Mucosa of rectum (tissue), 2 donors: ENCODE results near the gene ZNF24.

ENCODE experiments used
- H3K27ac ChIP-seq, 2 donors: one replicate each; pipeline ENCODE4 v1.7.0; 2013; ENCODE audit warnings: inconsistent platforms in 2 of 2, low read depth in 2 of 2, low read length in 2 of 2
- H3K27me3 ChIP-seq, 2 donors: one replicate each; pipeline ENCODE4 v1.7.0; 2013; ENCODE audit warnings: low read length in 2 of 2; ENCODE audit not compliant: control insufficient read depth in 2 of 2, insufficient read depth in 2 of 2
- H3K36me3 ChIP-seq, 2 donors: one replicate each; pipeline ENCODE4 v1.7.0; 2013; ENCODE audit warnings: low read length in 2 of 2; ENCODE audit not compliant: control insufficient read depth in 2 of 2, insufficient read depth in 2 of 2
- H3K4me1 ChIP-seq, 2 donors: one replicate each; pipeline ENCODE4 v1.7.0; 2013; ENCODE audit warnings: low read length in 2 of 2, mild to moderate bottlenecking in 1 of 2; ENCODE audit not compliant: control insufficient read depth in 2 of 2, insufficient read depth in 2 of 2
- H3K4me3 ChIP-seq, 2 donors: one replicate each; pipeline ENCODE4 v1.7.0; 2013; ENCODE audit warnings: low read length in 2 of 2
- H3K9ac ChIP-seq, 2 donors: one replicate each; pipeline ENCODE4 v1.7.0; 2013; ENCODE audit warnings: low read length in 2 of 2, low read depth in 1 of 2, mild to moderate bottlenecking in 1 of 2
- H3K9me3 ChIP-seq, 2 donors: one replicate each; pipeline ENCODE4 v1.7.0; 2013; ENCODE audit warnings: low read length in 2 of 2; ENCODE audit not compliant: control insufficient read depth in 2 of 2
- donor health status: healthy.
- donor health status: Normal muscosa, but diverticular disease.

Gene ZNF24

GRCh38 chr18:35355140-35355618 is 11.0 kb upstream of the ZNF24 start:
- H3K9ac ChIP-seq: no peak overlapping the region
- H3K4me1 ChIP-seq: no peaks in the 10 kb centered on the region
- H3K27me3 ChIP-seq: no peaks in the 10 kb centered on the region
- H3K27ac ChIP-seq: no peak overlapping the region
- H3K9me3 ChIP-seq: peaks cover 0 to 8% of the 10 kb centered on the region in 2 donors
- H3K36me3 ChIP-seq: no peaks in the 10 kb centered on the region
- no peak overlapping the region for H3K4me3 ChIP-seq

GRCh38 chr18:35352778-35353177 is 8.6 kb upstream of the ZNF24 start:
- H3K27ac ChIP-seq: no peak overlapping the region
- peaks cover 0 to 8% of the 10 kb centered on the region in 2 donors for H3K9me3 ChIP-seq
- H3K4me1 ChIP-seq: no peaks in the 10 kb centered on the region

GRCh38 chr18:35352283-35352682 is 8.1 kb upstream of the ZNF24 start:
- H3K27ac ChIP-seq: no peak overlapping the region
- H3K4me3 ChIP-seq: no peak overlapping the region
- no peak overlapping the region for H3K9ac ChIP-seq
- no peaks in the 10 kb centered on the region for H3K27me3 ChIP-seq
- H3K36me3 ChIP-seq: no peaks in the 10 kb centered on the region
- H3K4me1 ChIP-seq: no peaks in the 10 kb centered on the region
- peaks cover 0 to 8% of the 10 kb centered on the region in 2 donors for H3K9me3 ChIP-seq

More at GRCh38 chr18:35352778-35353177, 8.6 kb upstream of the ZNF24 start:
- H3K36me3 ChIP-seq: no peaks in the 10 kb centered on the region
- H3K9ac ChIP-seq: no peak overlapping the region
- no peaks in the 10 kb centered on the region for H3K27me3 ChIP-seq
- no peak overlapping the region for H3K4me3 ChIP-seq

GRCh38 chr18:35348001-35348400 is 3.8 kb upstream of the ZNF24 start:
- no peak overlapping the region for H3K4me3 ChIP-seq
- peaks cover 0 to 8% of the 10 kb centered on the region in 2 donors for H3K9me3 ChIP-seq
- H3K27ac ChIP-seq: no peak overlapping the region
- no peaks in the 10 kb centered on the region for H3K27me3 ChIP-seq
- peaks cover 13% of the 10 kb centered on the region in 2 donors for H3K4me1 ChIP-seq
- H3K36me3 ChIP-seq: no peaks in the 10 kb centered on the region
- no peak overlapping the region for H3K9ac ChIP-seq

GRCh38 chr18:35345950-35346349 is 1.7 kb upstream of the ZNF24 start:
- no peak overlapping the region for H3K27ac ChIP-seq
- no peak overlapping the region for H3K9ac ChIP-seq
- peaks cover 0 to 6% of the 10 kb centered on the region in 2 donors for H3K36me3 ChIP-seq
- peaks cover 13% of the 10 kb centered on the region in 2 donors for H3K4me1 ChIP-seq
- no peaks in the 10 kb centered on the region for H3K9me3 ChIP-seq
- no peaks in the 10 kb centered on the region for H3K27me3 ChIP-seq
- H3K4me3 ChIP-seq: peak overlapping the region in 1 of 2 donors; percentile 1

- Histone ChIP-seq H3K36me3 (peaks cover under 1 to 9% of the 10 kb centered on the region in 2 donors), H3K27ac (peak overlapping the region in 1 of 2 donors; percentile 6), H3K4me3 (peak overlapping the region; percentile 1 to 92), H3K9me3 (no peaks in the 10 kb centered on the region), H3K27me3 (no peaks in the 10 kb centered on the region), H3K9ac (no peak overlapping the region), H3K4me1 (peaks cover 13% of the 10 kb centered on the region in 2 donors)
These were observed 1.3 kb upstream of the ZNF24 start for GRCh38 chr18:35345460-35345921.

GRCh38 chr18:35344736-35345459 is 678 bp upstream of the ZNF24 start:
- H3K9ac ChIP-seq: peak overlapping the region; percentile 69 to 95
- H3K9me3 ChIP-seq: no peaks in the 10 kb centered on the region
- peak overlapping the region; percentile 92 for H3K4me3 ChIP-seq
- H3K4me1 ChIP-seq: peaks cover 13% of the 10 kb centered on the region in 2 donors
- peaks cover 6 to 15% of the 10 kb centered on the region in 2 donors for H3K36me3 ChIP-seq
- no peaks in the 10 kb centered on the region for H3K27me3 ChIP-seq
- H3K27ac ChIP-seq: peak overlapping the region; percentile 91 to 98

- Histone ChIP-seq H3K27me3 (no peaks in the 10 kb centered on the region), H3K4me1 (peaks cover 13% of the 10 kb centered on the region in 2 donors), H3K4me3 (peak overlapping the region; percentile 92), H3K9me3 (no peaks in the 10 kb centered on the region), H3K27ac (peak overlapping the region; percentile 91 to 98), H3K36me3 (peaks cover 20 to 28% of the 10 kb centered on the region in 2 donors), H3K9ac (peak overlapping the region; percentile 5 to 95)
These were observed 708 bp downstream of the ZNF24 start for GRCh38 chr18:35343488-35343935.

GRCh38 chr18:35337286-35337685 is 6.9 kb downstream of the ZNF24 start:
- Histone ChIP-seq H3K4me3 (no peak overlapping the region), H3K36me3 (peaks cover 72 to 84% of the 10 kb centered on the region in 2 donors), H3K27me3 (no peaks in the 10 kb centered on the region), H3K4me1 (no peaks in the 10 kb centered on the region), H3K27ac (no peak overlapping the region), H3K9ac (no peak overlapping the region), H3K9me3 (no peaks in the 10 kb centered on the region)

GRCh38 chr18:35335866-35336265 is 8.4 kb downstream of the ZNF24 start:
- H3K9ac ChIP-seq: no peak overlapping the region
- no peak overlapping the region for H3K27ac ChIP-seq
- no peaks in the 10 kb centered on the region for H3K27me3 ChIP-seq
- H3K9me3 ChIP-seq: no peaks in the 10 kb centered on the region
- peaks cover 77 to 83% of the 10 kb centered on the region in 2 donors for H3K36me3 ChIP-seq
- H3K4me3 ChIP-seq: no peak overlapping the region
- H3K4me1 ChIP-seq: no peaks in the 10 kb centered on the region
